K562 (cell line): ENCODE measurements around the gene RBFOX2. TPM values are rescaled to one million over a fixed set of nuclear protein-coding genes. Genes with fewer than 3 reads are reported as not detected.

Source experiments
- ATAC-seq: fragments of 200-7000 bp; cut with Tn5 transposase; 3 replicates; pipeline ENCODE4 v1.9.1; 2020; ENCODE audit warnings: moderate library complexity
- BruUV-seq: library from RNA; stranded (reverse); fragments of 400-500 nt; replicated peaks from 2 replicates; lab custom pipeline; 2021; lab: Mats Ljungman, UMichigan
- CTCF ChIA-PET: fragments of 300-600 bp; formaldehyde crosslinking; extraction: SDS; loops from one replicate; lab custom pipeline; 2021; ENCODE audit warnings: low intra/inter-chr PET ratio; lab: Yijun Ruan, JAX
- POLR2A ChIA-PET: fragments of 300-600, 350-650 bp; sonication (Branson Sonifier 250); formaldehyde crosslinking; extraction: SDS; loops from one replicate; lab custom pipeline; 2021; ENCODE audit warnings: antibody characterized with exemption, inconsistent platforms; lab: Yijun Ruan, JAX
- DNase-seq, 4 experiments: peaks; one replicate each; pipeline versions ENCODE4 v3.0.0 to v3.0.0-alpha.2; 2011 to 2018; ENCODE audit warnings: low spot score in 3 of 4, mixed read lengths in 3 of 4; ENCODE audit errors: extremely low read depth in 1 of 4
- FAIRE-seq: peaks from 2 replicates; lab custom pipeline; 2011; peaks lifted over from hg19 to GRCh38; lab: Jason Lieb, UNC
- H2AFZ ChIP-seq: 2 replicates; pipeline ENCODE4 v1.6.0; 2011; ENCODE audit warnings: low read depth, low read length, control low read depth, inconsistent platforms
- H3K27ac ChIP-seq: fragments of 200-600 bp; 3 replicates; pipeline ENCODE4 v1.8.0; 2011; ENCODE audit warnings: low read depth, mild to moderate bottlenecking, control low read depth, inconsistent platforms, low read length, moderate library complexity, mixed read lengths; ENCODE audit errors: extremely low read depth
- H3K27me3 ChIP-seq, 2 experiments: fragments of 300-600 bp in 1 of 2; 2 replicates in 1 of 2; 3 replicates in 1 of 2; pipeline versions ENCODE4 v1.6.0 to v1.8.0; 2011; ENCODE audit warnings: inconsistent platforms in 2 of 2, low read length in 2 of 2, mild to moderate bottlenecking in 1 of 2, mixed read lengths in 1 of 2, moderate library complexity in 1 of 2; ENCODE audit not compliant: control insufficient read depth in 2 of 2, insufficient read depth in 2 of 2
- H3K36me3 ChIP-seq: fragments of 300-600 bp; 3 replicates; pipeline ENCODE4 v1.8.0; 2011; ENCODE audit warnings: mild to moderate bottlenecking, low read length, inconsistent platforms; ENCODE audit not compliant: control insufficient read depth, insufficient read depth
- H3K4me1 ChIP-seq, 2 experiments: fragments of 200-600 bp in 1 of 2; replicated peaks in 1 of 2; 2 replicates in 1 of 2; 3 replicates in 1 of 2; pipeline versions ENCODE4 v1.5.1 to v1.8.0; 2011; ENCODE audit warnings: inconsistent platforms in 2 of 2, low read length in 2 of 2, mild to moderate bottlenecking in 1 of 2, mixed read lengths in 1 of 2, moderate library complexity in 1 of 2; ENCODE audit not compliant: control insufficient read depth in 2 of 2, insufficient read depth in 2 of 2
- H3K4me2 ChIP-seq: 2 replicates; pipeline ENCODE4 v1.6.1; 2011; ENCODE audit warnings: low read length, control low read depth, inconsistent platforms, mixed read lengths; ENCODE audit not compliant: insufficient read depth
- H3K4me3 ChIP-seq: fragments of 200-600 bp; sonication (generic), shearing (Covaris generic); 2 replicates; pipeline ENCODE4 v1.5.1; 2016; ENCODE audit warnings: control low read depth, inconsistent platforms
- H3K79me2 ChIP-seq: fragments of 200-600 bp; 3 replicates; pipeline ENCODE4 v1.8.0; 2011; ENCODE audit warnings: low read length, inconsistent platforms; ENCODE audit not compliant: control insufficient read depth, insufficient read depth
- H3K9ac ChIP-seq, 2 experiments: 2 replicates each; pipeline versions ENCODE4 v1.6.0 to v1.6.1; 2011; ENCODE audit warnings: low read depth in 2 of 2, low read length in 2 of 2, control low read depth in 1 of 2, inconsistent platforms in 1 of 2, mild to moderate bottlenecking in 1 of 2, mixed read lengths in 1 of 2; ENCODE audit not compliant: insufficient read depth in 1 of 2
- H3K9me1 ChIP-seq: one replicate; pipeline ENCODE4 v1.6.0; 2011; ENCODE audit warnings: inconsistent platforms, mild to moderate bottlenecking, low read length, moderate library complexity; ENCODE audit not compliant: control insufficient read depth, insufficient read depth
- H3K9me3 ChIP-seq: replicated peaks from 2 replicates; pipeline ENCODE4 v1.5.1; 2011; ENCODE audit warnings: low read depth, low read length, inconsistent platforms; ENCODE audit not compliant: control insufficient read depth, insufficient read depth
- H4K20me1 ChIP-seq: replicated peaks from 2 replicates; pipeline ENCODE4 v1.6.1; 2011; ENCODE audit warnings: low read length, inconsistent platforms, mixed read lengths; ENCODE audit not compliant: control insufficient read depth, insufficient read depth
- CBFA2T2 ChIP-seq: fragments of 450-650 bp; conservative IDR thresholded peaks from 2 replicates; pipeline ENCODE4 v1.6.1; 2017; ENCODE audit warnings: mild to moderate bottlenecking
- IFI16 ChIP-seq: fragments of 250-450 bp; sonication (Bioruptor Pico); IDR thresholded peaks from 2 replicates; pipeline ENCODE4 v2.1.2; 2022; ENCODE audit warnings: mild to moderate bottlenecking, inconsistent platforms
- KDM2B ChIP-seq: fragments of 250-450 bp; sonication (Bioruptor Pico); IDR thresholded peaks from 2 replicates; pipeline ENCODE4 v1.8.0; 2021; ENCODE audit warnings: mild to moderate bottlenecking, moderate library complexity
- KLF13 ChIP-seq: fragments of 450-650 bp; IDR thresholded peaks from 2 replicates; pipeline ENCODE4 v1.6.1; 2016; ENCODE audit warnings: missing genetic modification characterization, low read depth, mild to moderate bottlenecking, missing compliant biosample characterization, moderate library complexity, borderline replicate concordance
- LARP7 ChIP-seq: fragments of 450-650 bp; IDR thresholded peaks from 2 replicates; pipeline ENCODE4 v1.6.1; 2016
- MCM3 ChIP-seq: fragments of 450-650 bp; IDR thresholded peaks from 2 replicates; pipeline ENCODE4 v1.6.1; 2016
- MTA1 ChIP-seq: fragments of 450-650 bp; IDR thresholded peaks from 2 replicates; pipeline ENCODE4 v1.6.1; 2017; ENCODE audit warnings: borderline replicate concordance
- PCBP2 ChIP-seq: fragments of 200-400 bp; formaldehyde crosslinking; IDR thresholded peaks from 2 replicates; pipeline ENCODE4 v1.6.1; 2018; ENCODE audit warnings: low read length, low read depth, mild to moderate bottlenecking, moderate library complexity; ENCODE audit not compliant: poor library complexity, severe bottlenecking
- POLR2AphosphoS5 ChIP-seq: IDR thresholded peaks from 2 replicates; pipeline ENCODE4 v1.6.1; 2011; ENCODE audit warnings: mild to moderate bottlenecking, low read depth, low read length, moderate library complexity; ENCODE audit not compliant: control insufficient read depth, insufficient read depth
- RFX7 ChIP-seq: fragments of 250-450 bp; sonication (Bioruptor Pico); IDR thresholded peaks from 2 replicates; pipeline ENCODE4 v1.5.1; 2021; ENCODE audit warnings: mild to moderate bottlenecking
- RNF2 ChIP-seq: sonication (generic); IDR thresholded peaks from 2 replicates; pipeline ENCODE4 v1.6.1; 2016
- THRAP3 ChIP-seq: fragments of 450-650 bp; IDR thresholded peaks from 2 replicates; pipeline ENCODE4 v1.6.1; 2016; ENCODE audit warnings: mild to moderate bottlenecking, inconsistent platforms, borderline replicate concordance
- ZEB2 ChIP-seq: fragments of 450-650 bp; IDR thresholded peaks from 2 replicates; pipeline ENCODE4 v1.6.1; 2016
- ZNF133 ChIP-seq: fragments of 250-450 bp; sonication (Bioruptor Pico); IDR thresholded peaks from 2 replicates; pipeline ENCODE4 v1.4.0; 2020; ENCODE audit warnings: mild to moderate bottlenecking
- WGBS: fragments of 100-300 bp; shearing (Covaris generic); methylation state at CpG from one replicate; pipeline ENCODE4 v1.1.6; 2016; ENCODE audit warnings: low coverage, mixed read lengths; ENCODE audit not compliant: insufficient coverage; ENCODE audit errors: missing lambda C conversion rate; 5-methylcytosine and 5-hydroxymethylcytosine counted together
- in situ Hi-C: fragments of 300-500 bp; cut with MboI; formaldehyde crosslinking; loops from 4 replicates; pipeline ENCODE4 v1.15.0; 2018; ENCODE audit warnings: inconsistent platforms, mixed read lengths
- intact Hi-C: fragments of 100-400 bp; cut with micrococcal nuclease; formaldehyde crosslinking; loops from 2 replicates; pipeline ENCODE4 v1.14.2; 2022
- polyA plus RNA-seq, 8 experiments: library from polyadenylated mRNA; depleted of rRNA in 4 of 8; stranded (reverse) in 5 of 8; unstranded in 3 of 8; fragments of >200 nt; fragmentation: Nextera tagmentation in 2 of 8; fragmentation: Illumina TruSeq in 1 of 8; extraction: Ambion mirVana in 2 of 8; extraction: Trizol in 1 of 8; gene quantifications; 2 replicates each; pipeline versions ENCODE4 v1.2.1 to v1.2.3, GENCODE V29; 2011 to 2014; ENCODE audit warnings: inconsistent platforms in 1 of 8, missing spikeins in 1 of 8
- total RNA-seq, 7 experiments: library from RNA; depleted of rRNA in 6 of 7; stranded (reverse); fragments of >200 nt in 6 of 7; fragmentation: Illumina TruSeq in 2 of 7; extraction: Trizol in 2 of 7; gene quantifications; 2 replicates each; pipeline versions ENCODE4 v1.2.1 to v1.2.3, GENCODE V29; 2011 to 2021; ENCODE audit warnings: low replicate concordance in 1 of 7
- TF ChIP-seq, protein P1 (sequence below), 2 experiments: fragments of 250-450 bp in 1 of 2; fragments of 450-650 bp in 1 of 2; sonication (Bioruptor Pico) in 1 of 2; IDR thresholded peaks; 2 replicates each; pipeline versions ENCODE4 v1.6.1 to v1.8.0; 2016 to 2021; ENCODE audit warnings: mild to moderate bottlenecking in 2 of 2, moderate library complexity in 2 of 2, missing compliant biosample characterization in 1 of 2, missing genetic modification characterization in 1 of 2
- TF ChIP-seq, protein P2 (sequence below): sonication (generic); formaldehyde crosslinking; IDR thresholded peaks from 2 replicates; pipeline ENCODE4 v1.8.0; 2023; ENCODE audit warnings: missing genetic modification reagents, mild to moderate bottlenecking, borderline replicate concordance

Gene RBFOX2
- total and polyA plus RNA-seq, 9 of the 15 experiments (the other 6 are each of a cell fraction or from before 2014, with no cell fraction given), result 5.8 to 24.8 (median 14.2) TPM

DNA sequence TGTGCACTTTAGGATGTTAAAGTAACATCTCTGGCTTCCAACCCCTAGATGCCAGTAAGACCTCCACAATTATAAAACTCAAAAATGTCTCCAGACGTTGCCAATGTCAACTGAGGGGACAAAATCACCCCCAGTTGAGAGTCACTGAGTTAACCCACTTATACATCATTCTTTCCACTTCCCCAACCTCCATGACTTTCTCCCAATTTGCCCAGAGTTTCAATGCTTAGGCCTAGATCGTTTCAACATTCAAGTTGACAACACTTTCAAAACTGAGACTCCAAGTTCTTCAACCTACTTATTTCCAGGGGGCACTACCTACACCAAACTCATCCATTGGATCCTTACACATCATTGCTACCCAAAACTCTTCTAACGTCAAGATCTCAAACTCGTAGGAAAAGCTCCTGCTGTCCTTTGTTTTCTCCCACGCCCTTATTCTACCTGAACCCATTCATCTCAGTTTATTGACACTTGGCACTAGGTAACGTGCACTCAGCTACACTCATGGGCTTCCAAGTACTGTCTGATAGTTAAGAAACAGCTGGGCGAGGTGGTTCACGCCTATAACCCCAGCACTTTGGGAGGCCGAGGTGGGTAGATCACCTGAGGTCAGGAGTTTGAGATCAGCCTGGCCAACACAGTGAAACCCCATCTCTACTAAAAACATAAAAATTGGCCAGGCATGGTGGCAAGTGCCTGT, 24.5 kb downstream of the RBFOX2 start:
- no peak overlapping the region for H3K4me2 ChIP-seq
- H4K20me1 ChIP-seq, result no peaks in the 10 kb centered on the region
- H3K4me3 ChIP-seq, result no peak overlapping the region
- H2AFZ ChIP-seq, result no peak overlapping the region
- no peaks in the 10 kb centered on the region for H3K36me3 ChIP-seq
- BruUV-seq, result no TSS peak
- CTCF ChIA-PET, result no interaction called here
- H3K27ac ChIP-seq, result no peak overlapping the region
- no peak for DNase-seq
- in situ Hi-C loops, result no loop called here
- TF ChIP-seq MTA1 (no peak), CBFA2T2 (no peak), ZNF133 (no peak), POLR2AphosphoS5 (no peak), LARP7 (no peak), RFX7 (CRISPR knock-in tag) (no peak), ZEB2 (no peak), KLF13 (tag) (no peak), IFI16 (CRISPR knock-in tag) (no peak), RNF2 (no peak), KDM2B (no peak), MCM3 (no peak), PCBP2 (no peak), THRAP3 (no peak)
- TF ChIP-seq, protein P1, sequence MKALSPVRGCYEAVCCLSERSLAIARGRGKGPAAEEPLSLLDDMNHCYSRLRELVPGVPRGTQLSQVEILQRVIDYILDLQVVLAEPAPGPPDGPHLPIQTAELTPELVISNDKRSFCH (CRISPR knock-in tag; IDR thresholded peaks at IDR 0.05), result no peak
- TF ChIP-seq, protein P1 (tag; IDR thresholded peaks at IDR 0.05), result no peak
- TF ChIP-seq, protein P2, sequence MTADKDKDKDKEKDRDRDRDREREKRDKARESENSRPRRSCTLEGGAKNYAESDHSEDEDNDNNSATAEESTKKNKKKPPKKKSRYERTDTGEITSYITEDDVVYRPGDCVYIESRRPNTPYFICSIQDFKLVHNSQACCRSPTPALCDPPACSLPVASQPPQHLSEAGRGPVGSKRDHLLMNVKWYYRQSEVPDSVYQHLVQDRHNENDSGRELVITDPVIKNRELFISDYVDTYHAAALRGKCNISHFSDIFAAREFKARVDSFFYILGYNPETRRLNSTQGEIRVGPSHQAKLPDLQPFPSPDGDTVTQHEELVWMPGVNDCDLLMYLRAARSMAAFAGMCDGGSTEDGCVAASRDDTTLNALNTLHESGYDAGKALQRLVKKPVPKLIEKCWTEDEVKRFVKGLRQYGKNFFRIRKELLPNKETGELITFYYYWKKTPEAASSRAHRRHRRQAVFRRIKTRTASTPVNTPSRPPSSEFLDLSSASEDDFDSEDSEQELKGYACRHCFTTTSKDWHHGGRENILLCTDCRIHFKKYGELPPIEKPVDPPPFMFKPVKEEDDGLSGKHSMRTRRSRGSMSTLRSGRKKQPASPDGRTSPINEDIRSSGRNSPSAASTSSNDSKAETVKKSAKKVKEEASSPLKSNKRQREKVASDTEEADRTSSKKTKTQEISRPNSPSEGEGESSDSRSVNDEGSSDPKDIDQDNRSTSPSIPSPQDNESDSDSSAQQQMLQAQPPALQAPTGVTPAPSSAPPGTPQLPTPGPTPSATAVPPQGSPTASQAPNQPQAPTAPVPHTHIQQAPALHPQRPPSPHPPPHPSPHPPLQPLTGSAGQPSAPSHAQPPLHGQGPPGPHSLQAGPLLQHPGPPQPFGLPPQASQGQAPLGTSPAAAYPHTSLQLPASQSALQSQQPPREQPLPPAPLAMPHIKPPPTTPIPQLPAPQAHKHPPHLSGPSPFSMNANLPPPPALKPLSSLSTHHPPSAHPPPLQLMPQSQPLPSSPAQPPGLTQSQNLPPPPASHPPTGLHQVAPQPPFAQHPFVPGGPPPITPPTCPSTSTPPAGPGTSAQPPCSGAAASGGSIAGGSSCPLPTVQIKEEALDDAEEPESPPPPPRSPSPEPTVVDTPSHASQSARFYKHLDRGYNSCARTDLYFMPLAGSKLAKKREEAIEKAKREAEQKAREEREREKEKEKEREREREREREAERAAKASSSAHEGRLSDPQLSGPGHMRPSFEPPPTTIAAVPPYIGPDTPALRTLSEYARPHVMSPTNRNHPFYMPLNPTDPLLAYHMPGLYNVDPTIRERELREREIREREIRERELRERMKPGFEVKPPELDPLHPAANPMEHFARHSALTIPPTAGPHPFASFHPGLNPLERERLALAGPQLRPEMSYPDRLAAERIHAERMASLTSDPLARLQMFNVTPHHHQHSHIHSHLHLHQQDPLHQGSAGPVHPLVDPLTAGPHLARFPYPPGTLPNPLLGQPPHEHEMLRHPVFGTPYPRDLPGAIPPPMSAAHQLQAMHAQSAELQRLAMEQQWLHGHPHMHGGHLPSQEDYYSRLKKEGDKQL (CRISPR knock-in tag), result no peak
- TF ChIP-seq, all 486 proteins: peak for 0
- no peak overlapping the region for H3K9ac ChIP-seq
- peaks cover 48% of the 10 kb centered on the region for H3K79me2 ChIP-seq
- H3K27me3 ChIP-seq, result no peaks in the 10 kb centered on the region
- ATAC-seq, result no peak
- FAIRE-seq, result no peak
- no peaks in the 10 kb centered on the region for H3K9me3 ChIP-seq
- H3K9me1 ChIP-seq, result no peaks in the 10 kb centered on the region
- POLR2A ChIA-PET, result interaction anchor here (1.1 to 2.0 kb wide), 3 partner anchors 8 to 16 kb away, joined by 3 to 8 read pairs (median 3); no protein-coding TSS in a partner anchor
- 81% methylated on average over 9 of the region's 9 CpGs for WGBS
- peaks cover 11 to 18% of the 10 kb centered on the region in 2 experiments; a peak in 4 of 5 replicates for H3K4me1 ChIP-seq
- intact Hi-C loops, result loop anchor here (10.0 kb wide), 1 partner anchor 61 kb away; no protein-coding TSS in a partner anchor
